Measurements from ENCODE around the gene STOML3.

The STOML3 gene

DNA sequence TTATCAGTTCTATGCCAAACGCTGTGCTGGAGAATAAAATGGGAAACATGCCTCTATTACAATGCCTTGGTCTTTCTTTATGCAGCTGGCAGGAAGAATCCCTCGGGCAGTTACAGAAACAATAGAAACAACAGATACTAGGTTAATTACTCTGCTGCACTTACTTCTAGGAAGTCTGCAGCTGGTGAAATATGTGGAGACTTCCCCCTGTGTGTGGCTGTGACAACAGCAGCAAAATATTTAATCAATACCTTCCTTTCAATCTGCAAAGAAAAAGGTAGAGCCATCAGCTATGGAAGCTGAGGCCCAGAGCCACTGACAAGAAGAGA lies 9.9 kb downstream of the STOML3 start:
- no peak for DNase-seq

DNA sequence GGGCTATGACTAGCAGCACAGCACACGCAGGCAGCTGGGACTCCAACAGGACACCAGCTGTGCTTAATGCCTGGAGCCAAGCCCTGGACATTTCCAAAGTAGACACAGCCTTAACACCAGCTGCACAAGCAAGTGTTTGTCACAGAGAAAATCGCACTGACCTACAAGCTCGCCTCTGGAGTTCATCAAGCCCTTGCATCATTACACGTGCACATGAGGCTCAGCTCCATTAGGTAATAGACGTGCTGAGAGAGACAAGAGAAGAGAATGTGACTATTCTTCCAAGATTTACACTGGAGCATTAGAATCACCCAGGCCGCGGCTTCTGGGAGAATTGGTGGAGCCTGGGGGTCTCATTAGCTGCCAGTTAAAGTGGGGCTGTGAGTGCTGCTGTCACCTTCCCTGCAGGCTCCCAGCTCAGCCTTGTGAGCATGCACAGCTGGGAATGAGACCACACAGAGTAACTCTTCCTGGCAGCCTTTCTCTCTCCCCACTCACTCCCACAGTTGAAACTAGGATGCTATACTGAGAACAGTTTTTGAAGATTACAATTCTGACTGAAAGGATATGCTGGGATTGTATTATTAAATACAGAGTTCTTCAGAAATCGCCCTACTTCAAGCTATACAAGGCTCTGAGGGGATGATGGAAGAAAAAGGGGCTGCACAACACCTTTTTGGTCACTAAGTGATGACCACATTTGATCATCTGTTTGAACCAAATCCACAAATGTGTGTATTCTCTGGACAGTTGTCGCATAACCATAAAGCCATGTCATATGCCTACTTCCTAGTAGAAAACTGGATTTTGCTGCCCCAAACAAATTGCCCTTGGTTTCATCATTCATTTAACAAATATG lies 10.5 kb downstream of the STOML3 start:
- DNase-seq, result no peak

DNA sequence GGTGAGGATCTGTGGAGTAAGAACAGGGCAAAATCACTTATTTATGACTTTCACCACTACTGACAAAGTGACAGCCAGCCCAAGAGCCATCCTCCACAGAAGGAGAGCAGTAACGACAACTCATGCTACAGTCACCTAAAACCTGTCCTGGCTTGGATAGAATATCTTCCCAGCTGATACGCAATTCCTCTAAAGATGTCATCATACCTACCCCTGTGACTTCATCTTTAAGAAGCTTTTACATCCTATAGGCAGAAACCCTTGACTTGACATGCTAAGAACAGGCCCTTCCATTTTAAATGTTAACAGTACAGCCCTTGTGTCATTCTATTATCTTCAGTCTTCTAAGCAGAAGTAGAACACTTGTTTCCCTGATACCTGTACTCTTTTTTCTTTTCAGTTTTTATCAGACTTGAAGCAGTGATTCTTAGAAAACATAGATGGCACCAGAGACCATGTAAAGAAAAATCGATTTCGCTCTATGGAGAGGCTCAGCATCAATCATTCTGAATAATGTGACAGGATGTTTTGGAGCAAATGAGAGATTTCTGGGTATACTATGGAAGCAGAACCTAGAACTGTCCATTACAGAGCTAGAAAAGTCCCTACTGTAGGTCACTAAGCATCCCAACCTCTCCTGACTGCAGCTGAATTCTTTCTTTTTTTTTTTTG lies 20.1 kb downstream of the STOML3 start:
- no peak for DNase-seq

DNA sequence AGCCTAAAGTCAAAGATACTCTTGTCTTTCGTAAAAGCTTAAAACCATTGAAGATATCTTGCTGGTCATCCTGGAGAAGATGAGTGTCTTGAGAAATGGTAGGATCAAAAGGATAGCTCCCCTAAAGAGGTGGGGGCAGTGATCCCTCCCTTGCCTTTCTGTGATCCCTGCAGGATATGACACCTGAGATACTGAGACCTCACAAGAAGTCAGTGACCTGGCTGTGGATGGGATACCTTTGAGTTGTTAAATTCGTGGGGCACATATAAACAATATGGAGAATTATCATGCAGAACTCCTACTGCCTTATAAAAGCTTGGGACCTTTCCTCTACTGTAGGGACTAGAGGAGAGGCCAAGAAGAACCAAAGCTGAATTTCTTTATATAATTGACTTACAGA lies 21.4 kb downstream of the STOML3 start:
- DNase-seq, result no peak

DNA sequence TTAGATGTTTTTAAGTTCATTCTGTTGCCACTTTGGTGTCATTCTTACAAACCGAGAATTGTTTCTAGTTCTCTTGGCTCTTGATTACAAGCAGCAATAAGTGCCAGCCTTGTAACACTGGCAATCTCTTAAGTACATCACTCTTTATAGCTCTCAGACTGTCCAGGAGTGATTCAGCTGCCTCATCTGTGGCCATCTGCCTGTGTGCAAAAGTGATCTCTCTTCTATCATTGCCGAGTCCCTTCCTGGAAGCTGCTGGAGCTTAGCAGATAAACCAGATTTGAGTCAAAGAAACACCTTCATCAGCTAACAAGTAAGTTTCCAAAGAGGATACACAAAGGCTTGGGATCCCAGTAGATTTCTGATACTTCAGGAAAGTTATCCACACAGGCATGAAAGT lies 23.2 kb downstream of the STOML3 start:
- DNase-seq, result no peak

DNA sequence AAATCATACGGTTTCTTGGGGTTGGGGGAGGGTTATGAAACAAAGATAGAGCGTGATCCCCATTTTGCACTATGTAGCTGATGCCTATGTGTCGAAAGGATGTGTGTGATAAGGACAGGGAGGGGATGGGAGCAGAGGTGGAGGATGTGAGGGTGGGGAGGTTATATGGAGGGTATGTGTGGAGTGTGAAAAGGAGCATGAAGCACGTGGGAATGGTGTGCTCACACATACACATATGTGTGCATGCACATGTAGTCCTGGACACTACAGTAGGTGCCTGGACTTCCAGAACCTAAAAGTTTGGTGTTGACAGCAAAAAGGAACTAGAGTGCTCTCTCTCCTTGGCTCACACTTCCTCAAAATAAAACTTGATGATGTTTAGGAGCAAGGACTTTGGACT lies 25.4 kb downstream of the STOML3 start:
- no peak for DNase-seq

DNA sequence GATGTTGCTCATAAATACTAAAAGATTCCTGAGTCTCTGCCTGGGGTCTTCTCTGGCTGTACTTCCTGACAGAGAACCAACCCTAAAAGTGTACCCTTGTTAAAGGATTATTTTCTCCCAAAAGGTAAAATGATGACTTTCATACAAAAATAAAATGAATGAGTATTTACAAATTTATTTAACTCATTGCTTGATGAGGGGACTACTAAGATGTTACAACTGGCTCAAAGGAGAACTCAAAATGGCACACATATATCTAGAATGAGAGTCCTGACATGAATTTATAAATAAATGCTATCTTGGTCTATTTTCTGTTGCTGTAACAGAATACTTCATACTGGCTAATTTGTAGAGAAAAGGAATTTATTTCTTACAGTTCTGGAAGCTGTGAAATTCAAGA lies 30.5 kb downstream of the STOML3 start:
- DNase-seq, result no peak

DNA sequence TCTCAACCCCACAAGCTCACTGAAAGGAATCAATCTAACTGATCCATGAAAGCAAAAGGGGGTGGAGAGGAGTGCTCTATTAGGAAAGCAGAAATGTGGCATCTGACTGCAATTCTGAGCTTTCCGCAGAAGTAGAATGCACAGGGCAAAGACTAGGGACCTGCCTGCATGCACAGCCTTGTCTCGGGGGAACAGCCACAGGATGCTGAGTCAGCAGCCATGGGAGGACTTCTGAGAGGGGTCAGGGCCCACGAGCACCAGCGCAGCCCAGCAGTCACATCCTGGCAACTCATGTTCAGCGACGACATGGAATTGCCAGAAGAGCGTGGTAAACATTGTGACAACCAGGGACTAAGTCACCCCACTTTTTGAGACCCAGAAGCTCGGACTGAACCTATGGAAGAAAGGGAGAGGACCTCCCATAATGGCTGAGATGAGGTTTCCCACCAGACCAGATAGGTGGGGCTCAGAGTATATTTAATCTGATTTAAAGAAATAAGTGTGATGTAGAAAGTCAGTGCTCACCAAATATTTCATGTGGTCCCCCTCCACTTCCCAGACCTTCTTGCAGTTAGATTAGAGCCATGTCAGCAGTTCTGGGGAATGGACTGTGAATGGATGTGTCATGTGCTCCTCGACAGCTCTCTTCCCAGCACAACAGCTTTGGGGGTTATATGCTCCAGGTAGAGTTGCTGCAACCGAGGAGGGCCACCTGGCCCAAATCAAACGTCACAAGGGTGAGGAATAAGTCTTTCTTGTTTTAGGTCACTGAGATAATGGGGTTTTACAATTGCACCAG lies 32.6 kb downstream of the STOML3 start:
- no peak for DNase-seq

DNA sequence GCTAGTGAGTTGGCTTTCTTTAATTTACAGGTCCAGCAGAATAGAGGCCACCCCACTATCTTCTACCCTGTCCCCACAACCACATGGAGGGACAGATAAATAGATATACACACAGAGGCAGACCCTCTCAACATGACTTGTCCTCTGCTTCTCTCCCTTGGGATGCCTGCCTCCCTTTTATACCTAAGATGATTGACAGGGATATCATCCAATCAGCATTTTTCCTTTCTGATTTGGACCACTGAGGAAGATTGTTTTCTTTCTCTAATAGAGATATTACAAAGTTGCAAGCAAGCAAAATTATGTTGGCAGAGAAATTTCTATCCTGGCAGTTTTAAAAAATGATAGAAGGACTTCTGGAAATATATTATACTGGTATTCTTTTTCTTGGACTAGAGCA lies 35.8 kb downstream of the STOML3 start:
- DNase-seq, result no peak

DNA sequence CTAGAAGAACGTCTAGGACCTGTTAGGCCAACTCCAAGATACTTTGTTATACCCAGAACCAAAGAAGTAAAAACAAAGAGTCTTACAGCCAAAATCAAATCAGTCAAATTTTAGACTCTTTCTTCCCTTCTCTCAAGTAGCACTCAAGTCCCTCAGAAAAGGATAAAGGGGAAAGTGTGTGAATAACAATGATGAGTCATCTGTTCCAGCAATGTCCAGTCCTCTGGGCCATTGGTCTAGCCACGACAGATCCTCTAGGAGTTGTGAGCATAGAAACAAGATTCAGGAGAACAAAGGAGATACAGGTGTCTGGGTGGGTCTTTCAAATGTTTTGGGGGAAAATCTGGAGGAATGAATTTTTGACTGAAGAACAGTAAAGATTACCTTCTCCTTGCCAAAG lies 36.3 kb downstream of the STOML3 start:
- DNase-seq, result no peak

DNA sequence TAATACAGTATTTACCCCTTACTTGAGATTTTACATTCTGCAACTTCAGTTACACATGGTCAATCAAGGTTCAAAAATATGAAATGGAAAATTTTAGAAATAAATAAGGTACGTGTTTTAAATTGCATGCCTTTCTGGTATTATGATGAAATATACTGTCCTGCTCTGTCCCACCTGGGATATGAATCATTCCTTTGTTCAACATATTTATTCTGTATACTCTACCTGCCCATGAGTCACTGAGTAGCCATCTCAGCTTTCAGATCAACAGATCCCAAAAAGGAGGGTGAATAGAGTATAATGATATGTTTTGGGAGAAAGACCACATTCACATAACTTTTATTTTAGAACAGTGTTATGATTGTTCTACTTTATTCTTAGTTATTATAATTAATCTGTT lies 37.8 kb downstream of the STOML3 start:
- DNase-seq, result no peak

DNA sequence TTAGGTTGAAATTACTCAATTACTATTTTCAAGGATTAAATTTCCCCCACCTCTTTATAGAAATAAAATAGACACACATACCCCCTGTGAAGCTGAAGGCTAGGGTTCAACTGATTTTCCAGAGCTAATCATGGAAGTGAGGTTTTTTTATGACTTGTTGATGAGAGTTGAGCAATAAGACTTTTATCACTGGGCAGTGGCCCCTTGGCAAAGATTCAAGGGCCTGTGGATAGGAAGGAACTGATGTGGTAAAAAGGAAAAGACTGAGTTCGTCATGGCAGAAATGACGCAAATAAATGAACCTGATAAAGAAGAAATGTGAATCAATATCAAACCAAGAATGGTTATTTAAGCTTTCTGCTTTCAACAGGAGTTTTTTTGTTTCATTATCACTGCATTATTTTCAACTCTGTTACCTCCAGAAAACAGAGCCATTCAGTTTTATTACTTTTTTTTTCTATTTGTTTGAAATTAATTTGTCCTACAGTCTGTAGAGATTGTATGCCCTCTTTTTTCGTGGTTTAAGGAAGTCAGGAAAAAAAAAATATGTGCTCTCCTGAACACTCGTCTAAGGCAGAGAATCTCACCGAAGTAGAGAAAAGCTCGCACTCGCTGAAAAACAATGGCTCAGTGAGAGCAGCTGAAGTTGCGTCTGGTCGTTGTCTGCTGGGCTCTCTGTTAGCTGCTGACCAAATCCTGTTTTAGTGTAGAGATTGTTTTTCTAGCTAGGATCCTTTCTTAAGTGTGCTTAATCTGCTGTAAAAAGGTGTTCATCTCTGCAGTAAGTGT lies 38.9 kb downstream of the STOML3 start:
- DNase-seq, result no peak

DNA sequence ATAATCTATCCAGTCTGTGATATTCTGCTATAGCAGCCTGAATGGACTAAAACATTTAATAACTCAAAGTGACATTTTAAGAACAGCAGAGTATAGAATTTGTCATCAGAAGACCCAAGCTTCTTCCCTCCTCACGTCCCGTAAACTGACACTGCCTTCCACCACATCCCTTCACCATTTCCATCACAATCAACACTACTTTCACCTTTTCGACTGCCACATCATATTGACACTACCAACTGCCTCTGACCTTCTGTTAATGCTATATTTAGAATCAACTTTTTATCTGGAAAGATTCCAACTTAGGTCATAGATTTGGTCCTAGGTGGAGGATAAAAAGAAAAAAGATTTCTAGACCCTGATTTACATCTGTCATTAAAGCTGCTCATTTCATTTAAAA lies 39.6 kb downstream of the STOML3 start:
- DNase-seq, result no peak

DNA sequence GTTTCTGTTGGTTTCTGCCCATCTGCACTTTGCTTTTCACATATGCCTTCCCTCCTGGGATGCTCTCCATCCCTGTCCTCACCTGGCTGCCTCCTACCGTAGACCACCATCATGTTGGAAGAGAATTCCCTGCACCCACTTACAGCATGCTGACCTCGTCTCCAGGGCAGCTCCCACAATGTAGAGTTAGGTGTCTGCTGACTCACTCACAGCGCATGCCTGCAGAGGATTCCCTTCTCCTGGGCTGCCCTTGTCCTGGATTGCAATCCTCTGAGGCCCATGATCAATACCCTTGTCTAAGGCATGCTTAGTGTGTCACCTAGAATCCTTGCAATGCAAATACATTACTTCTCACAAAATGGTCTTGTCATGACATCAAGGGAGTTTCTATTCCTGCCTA lies 43.6 kb downstream of the STOML3 start:
- DNase-seq, result no peak

DNA sequence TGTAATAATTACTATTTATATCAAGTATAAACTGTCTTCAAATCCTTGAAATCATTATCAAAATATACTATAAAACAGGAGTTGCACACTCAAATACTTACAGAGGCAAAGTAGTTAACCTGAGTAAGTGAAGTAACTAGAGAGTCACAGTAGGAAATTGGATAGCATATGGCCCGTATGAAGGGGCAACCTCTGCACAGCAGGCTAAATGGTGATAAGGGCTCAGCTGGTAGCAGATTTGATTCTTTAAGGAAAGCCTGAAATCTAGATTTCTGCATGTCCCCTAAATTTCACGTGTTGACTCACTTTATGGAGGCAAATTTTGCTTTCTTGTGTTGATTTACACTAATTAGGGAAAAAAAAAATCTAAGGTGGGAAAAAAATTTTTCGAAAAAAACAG lies 46.4 kb downstream of the STOML3 start:
- no peak for DNase-seq

DNA sequence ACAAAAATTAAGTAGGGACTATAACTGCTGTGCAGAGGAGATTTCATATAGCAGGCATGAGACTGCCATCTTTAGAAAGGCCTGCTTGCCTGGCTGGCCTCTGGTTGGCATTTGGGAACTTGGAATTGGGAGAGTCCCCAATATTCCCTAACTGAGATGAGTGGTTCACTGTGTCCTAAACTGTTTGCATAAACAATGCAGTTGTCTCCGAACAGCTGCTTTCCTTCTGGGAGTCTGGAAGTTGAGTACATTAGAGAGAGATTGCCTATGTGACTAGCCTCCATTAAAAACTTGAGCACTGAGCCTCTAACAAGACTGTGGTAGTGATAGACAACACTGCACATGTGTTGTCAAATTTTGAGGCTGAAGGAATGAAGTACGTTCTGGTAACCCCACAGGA lies 47.4 kb downstream of the STOML3 start:
- DNase-seq, result no peak

DNA sequence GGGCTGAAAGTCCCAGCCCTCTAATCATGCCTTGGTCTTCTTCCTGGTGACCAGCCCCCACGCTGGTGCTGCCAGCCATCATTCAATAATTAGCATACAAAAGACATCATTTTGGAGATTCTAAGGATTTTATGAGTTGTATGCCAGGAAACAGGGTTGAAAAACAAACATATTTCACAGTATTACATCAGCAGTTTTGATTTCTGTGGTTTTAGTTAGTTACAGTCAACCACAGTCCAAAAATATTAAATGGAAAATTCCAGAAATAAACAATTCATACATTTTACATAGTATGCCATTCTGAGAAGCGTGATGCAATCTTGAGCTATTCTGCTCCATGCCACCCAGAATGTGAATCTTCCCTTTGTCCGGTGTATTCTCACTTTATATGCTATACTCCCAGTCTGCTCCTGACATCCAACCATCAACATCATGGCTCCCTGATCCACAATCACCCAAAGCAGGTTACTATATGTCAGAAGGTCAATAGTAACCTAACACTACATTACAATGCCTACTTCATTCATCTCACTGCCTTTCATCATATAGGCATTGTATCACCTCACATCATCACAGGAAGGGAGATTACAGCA lies 49.2 kb downstream of the STOML3 start:
- no peak for DNase-seq

DNA sequence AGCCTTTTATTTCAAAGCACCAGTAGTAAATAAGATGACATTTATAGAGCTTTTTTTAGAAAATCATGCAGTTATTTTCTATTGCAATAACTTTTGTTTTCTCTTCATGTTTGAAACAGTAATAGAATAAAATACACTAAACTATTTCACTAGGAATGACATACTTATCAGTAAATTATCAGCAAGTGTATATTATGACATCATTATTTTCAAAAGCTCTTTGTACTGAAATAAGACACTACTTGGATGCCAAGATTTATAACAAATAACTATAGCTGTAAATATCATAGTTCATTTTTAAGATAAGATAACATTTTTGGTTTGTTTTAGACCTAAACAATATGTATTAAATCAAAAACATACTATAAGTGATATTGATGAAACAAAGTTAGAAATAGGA lies 56.8 kb downstream of the STOML3 start:
- DNase-seq, result no peak

DNA sequence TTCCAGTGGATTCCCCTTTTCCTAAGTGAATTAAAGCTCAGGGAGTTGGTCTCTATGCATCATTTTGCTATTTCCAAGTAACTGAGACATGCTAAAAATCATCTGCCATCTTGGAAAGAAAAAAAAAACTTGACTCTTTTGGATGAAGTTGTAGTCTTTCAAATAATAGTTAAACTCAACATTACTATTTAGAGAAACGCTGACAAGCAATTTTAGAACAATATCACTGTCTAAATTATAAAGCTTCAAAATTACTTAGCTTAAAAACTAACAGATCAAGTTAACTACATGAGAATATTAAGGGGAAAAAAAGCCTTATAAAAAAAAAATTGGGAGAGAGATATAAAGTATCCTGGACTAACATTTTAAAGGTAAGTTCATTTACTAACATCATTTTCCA lies 68.5 kb downstream of the STOML3 start:
- DNase-seq, result no peak

DNA sequence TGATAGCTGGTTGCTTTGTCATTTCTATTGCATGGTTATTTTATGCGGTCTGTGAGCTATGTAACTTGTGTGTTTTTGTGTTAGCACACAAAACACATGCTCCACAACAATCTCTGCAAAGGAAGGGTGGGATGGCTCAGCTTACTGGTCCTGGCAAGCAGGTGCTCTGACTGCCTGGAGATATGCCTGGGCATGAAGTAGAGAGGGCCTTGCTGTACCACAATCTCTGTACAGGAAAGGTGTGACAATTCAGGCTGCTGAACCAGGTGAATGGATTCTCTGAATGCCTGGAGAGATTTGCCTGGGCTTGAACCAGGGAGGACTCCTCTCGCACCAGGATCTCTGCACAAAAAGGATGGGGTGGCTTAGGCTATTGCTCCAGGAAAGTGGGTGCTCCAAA lies 69.5 kb downstream of the STOML3 start:
- DNase-seq, result no peak

All from Kasumi-1 (cell line).